MM.1S (cell line): ENCODE results near the gene OR8A1.

Source experiments
- DNase-seq: peaks from one replicate; pipeline ENCODE4 v3.0.0-alpha.2; 2015
- H2AFZ ChIP-seq: fragments of 300-600 bp; sonication (generic); 2 replicates; pipeline ENCODE4 v1.6.0; 2016; ENCODE audit warnings: antibody characterized with exemption, low read length
- H3F3A ChIP-seq: fragments of 300-600 bp; sonication (generic); 2 replicates; pipeline ENCODE4 v1.6.1; 2016; ENCODE audit warnings: mild to moderate bottlenecking, antibody characterized with exemption, low read length, moderate library complexity, mixed read lengths; ENCODE audit not compliant: insufficient read depth
- H3K27ac ChIP-seq: fragments of 300-600 bp; sonication (generic); 2 replicates; pipeline ENCODE4 v1.5.1; 2016; ENCODE audit warnings: mild to moderate bottlenecking, low read length
- H3K27me3 ChIP-seq: fragments of 300-600 bp; sonication (generic); replicated peaks from 2 replicates; pipeline ENCODE4 v1.6.0; 2016; ENCODE audit warnings: low read length; ENCODE audit not compliant: insufficient read depth
- H3K36me3 ChIP-seq: fragments of 300-600 bp; sonication (generic); replicated peaks from 2 replicates; pipeline ENCODE4 v1.6.1; 2016; ENCODE audit warnings: mild to moderate bottlenecking, low read length, mixed read lengths; ENCODE audit not compliant: insufficient read depth
- H3K4me1 ChIP-seq: fragments of 300-600 bp; sonication (generic); 2 replicates; pipeline ENCODE4 v1.6.1; 2016; ENCODE audit warnings: low read length, mixed read lengths
- H3K4me2 ChIP-seq: fragments of 300-600 bp; sonication (generic); 2 replicates; pipeline ENCODE4 v1.6.0; 2016; ENCODE audit warnings: low read depth, low read length
- H3K4me3 ChIP-seq: fragments of 300-600 bp; sonication (generic); 2 replicates; pipeline ENCODE4 v1.5.1; 2016; ENCODE audit warnings: low read length, mixed read lengths
- H3K79me2 ChIP-seq: fragments of 300-600 bp; sonication (generic); 2 replicates; pipeline ENCODE4 v1.6.1; 2016; ENCODE audit warnings: mixed run types, low read length, mixed read lengths
- H3K9ac ChIP-seq: fragments of 300-600 bp; sonication (generic); 2 replicates; pipeline ENCODE4 v1.6.1; 2016; ENCODE audit warnings: low read length, mixed read lengths
- H3K9me2 ChIP-seq: fragments of 300-600 bp; sonication (generic); replicated peaks from 2 replicates; pipeline ENCODE4 v1.6.1; 2016; ENCODE audit warnings: mild to moderate bottlenecking, low read length, mixed read lengths; ENCODE audit not compliant: insufficient read depth
- H3K9me3 ChIP-seq: fragments of 300-600 bp; sonication (generic); replicated peaks from 2 replicates; pipeline ENCODE4 v1.6.1; 2016; ENCODE audit warnings: mild to moderate bottlenecking, low read length, mixed read lengths; ENCODE audit not compliant: insufficient read depth
- H4K20me1 ChIP-seq: fragments of 300-600 bp; sonication (generic); 2 replicates; pipeline ENCODE4 v1.6.1; 2016; ENCODE audit warnings: mild to moderate bottlenecking, low read length, moderate library complexity, mixed read lengths; ENCODE audit not compliant: insufficient read depth
- CTCF ChIP-seq: fragments of 300-600 bp; sonication (generic); IDR thresholded peaks from 2 replicates; pipeline ENCODE4 v1.5.1; 2016; ENCODE audit warnings: antibody characterized with exemption, low read length, mixed read lengths
- EZH2 ChIP-seq: fragments of 300-600 bp; sonication (generic); optimal IDR thresholded peaks from 2 replicates; pipeline ENCODE3; 2017; ENCODE audit warnings: low read depth, mild to moderate bottlenecking, antibody characterized with exemption, low read length, mixed read lengths
- EZH2phosphoT487 ChIP-seq: fragments of 300-600 bp; sonication (generic); IDR thresholded peaks from 2 replicates; pipeline ENCODE4 v1.6.1; 2018; ENCODE audit warnings: antibody characterized with exemption, low read length

OR8A1 gene

GRCh38 chr11:124586238-124586860 lies 16.6 kb downstream of the OR8A1 start:
- DNase-seq = peak; percentile 53
- TF ChIP-seq EZH2 = no peak
- no peak for TF ChIP-seq EZH2phosphoT487
- TF ChIP-seq CTCF = peak; percentile 64

GRCh38 chr11:124591430-124591829 lies 21.6 kb downstream of the OR8A1 start:
- Histone ChIP-seq H3K9me2 (no peaks in the 10 kb centered on the region), H3K27me3 (no peaks in the 10 kb centered on the region), H3K4me2 (no peak overlapping the region), H3K4me3 (no peak overlapping the region), H4K20me1 (no peaks in the 10 kb centered on the region), H3F3A (no peaks in the 10 kb centered on the region), H3K27ac (no peak overlapping the region), H2AFZ (no peak overlapping the region), H3K9ac (no peak overlapping the region), H3K79me2 (no peaks in the 10 kb centered on the region), H3K4me1 (0 out of 2 replicates have a peak, but pooled peaks cover 4% of the 10 kb centered on the region), H3K9me3 (no peaks in the 10 kb centered on the region), H3K36me3 (no peaks in the 10 kb centered on the region)
- DNase-seq = no peak
- TF ChIP-seq CTCF (no peak), EZH2 (no peak), EZH2phosphoT487 (no peak)

More at GRCh38 chr11:124586238-124586860, 16.6 kb downstream of the OR8A1 start:
- no peak overlapping the region for H3K9ac ChIP-seq
- no peaks in the 10 kb centered on the region for H3K79me2 ChIP-seq
- no peak overlapping the region for H3K4me2 ChIP-seq
- H3K9me2 ChIP-seq = no peaks in the 10 kb centered on the region
- H3K4me1 ChIP-seq = 0 out of 2 replicates have a peak, but pooled peaks cover 4% of the 10 kb centered on the region
- H2AFZ ChIP-seq = no peak overlapping the region
- H3F3A ChIP-seq = no peaks in the 10 kb centered on the region
- H3K9me3 ChIP-seq = no peaks in the 10 kb centered on the region
- no peaks in the 10 kb centered on the region for H3K36me3 ChIP-seq
- no peaks in the 10 kb centered on the region for H3K27me3 ChIP-seq
- H3K4me3 ChIP-seq = no peak overlapping the region
- no peaks in the 10 kb centered on the region for H4K20me1 ChIP-seq
- H3K27ac ChIP-seq = no peak overlapping the region

GRCh38 chr11:124592627-124593026 lies 22.8 kb downstream of the OR8A1 start:
- H3K27me3 ChIP-seq = no peaks in the 10 kb centered on the region
- H3K4me1 ChIP-seq = 0 out of 2 replicates have a peak, but pooled peaks cover 4% of the 10 kb centered on the region
- no peaks in the 10 kb centered on the region for H3K36me3 ChIP-seq
- no peak for DNase-seq
- H3K9me3 ChIP-seq = no peaks in the 10 kb centered on the region
- no peaks in the 10 kb centered on the region for H3K9me2 ChIP-seq
- no peak overlapping the region for H3K27ac ChIP-seq
- no peak overlapping the region for H3K4me3 ChIP-seq
- H3F3A ChIP-seq = no peaks in the 10 kb centered on the region
- no peak overlapping the region for H2AFZ ChIP-seq
- no peak overlapping the region for H3K9ac ChIP-seq
- H3K79me2 ChIP-seq = no peaks in the 10 kb centered on the region
- TF ChIP-seq CTCF (no peak), EZH2 (no peak), EZH2phosphoT487 (no peak)
- H4K20me1 ChIP-seq = no peaks in the 10 kb centered on the region
- H3K4me2 ChIP-seq = no peak overlapping the region
